H9 (cell line): ENCODE results near the gene SNX1. TPM values are rescaled to one million over a fixed set of nuclear protein-coding genes. Genes with fewer than 3 reads are reported as not detected.

Source experiments
- DNase-seq: peaks from one replicate; pipeline ENCODE4 v3.0.0-alpha.2; 2017
- H2AFZ ChIP-seq: one replicate; pipeline ENCODE4 v1.6.1; 2013; ENCODE audit warnings: mild to moderate bottlenecking, low read length, control low read depth, moderate library complexity
- H2AK5ac ChIP-seq: 2 replicates; pipeline ENCODE4 v1.6.1; 2013; ENCODE audit warnings: low read length, control low read depth, mixed read lengths; ENCODE audit not compliant: insufficient read length
- H2BK120ac ChIP-seq: one replicate; pipeline ENCODE4 v1.6.1; 2013; ENCODE audit warnings: low read depth, mild to moderate bottlenecking, low read length, control low read depth, inconsistent platforms; ENCODE audit not compliant: poor library complexity, severe bottlenecking
- H2BK12ac ChIP-seq: 2 replicates; pipeline ENCODE4 v1.6.1; 2013; ENCODE audit warnings: low read length, control low read depth, mixed read lengths, low read depth; ENCODE audit not compliant: insufficient read length
- H2BK15ac ChIP-seq: 2 replicates; pipeline ENCODE4 v1.6.1; 2013; ENCODE audit warnings: low read depth, low read length, control low read depth
- H2BK20ac ChIP-seq: one replicate; pipeline ENCODE4 v1.6.1; 2013; ENCODE audit warnings: low read depth, mild to moderate bottlenecking, low read length, control low read depth, inconsistent platforms; ENCODE audit not compliant: poor library complexity, severe bottlenecking
- H2BK5ac ChIP-seq: 2 replicates; pipeline ENCODE4 v1.6.1; 2013; ENCODE audit warnings: low read length, control low read depth, mixed read lengths; ENCODE audit not compliant: insufficient read length
- H3K14ac ChIP-seq: 2 replicates; pipeline ENCODE4 v1.6.1; 2013; ENCODE audit warnings: low read length, control low read depth; ENCODE audit not compliant: insufficient read depth
- H3K18ac ChIP-seq: 2 replicates; pipeline ENCODE4 v1.6.1; 2013; ENCODE audit warnings: low read depth, mild to moderate bottlenecking, mixed read lengths, low read length, control low read depth; ENCODE audit not compliant: insufficient read length
- H3K23ac ChIP-seq: 2 replicates; pipeline ENCODE4 v1.6.1; 2013; ENCODE audit warnings: low read length, control low read depth, mixed read lengths, low read depth; ENCODE audit not compliant: insufficient read length
- H3K23me2 ChIP-seq: 2 replicates; pipeline ENCODE4 v1.6.1; 2013; ENCODE audit warnings: low read depth, mild to moderate bottlenecking, mixed read lengths, low read length, control low read depth; ENCODE audit not compliant: insufficient read length, poor library complexity, severe bottlenecking
- H3K27ac ChIP-seq: 2 replicates; pipeline ENCODE4 v1.5.1; 2013; ENCODE audit warnings: low read length, control low read depth, mixed read lengths, low read depth; ENCODE audit not compliant: insufficient read length
- H3K27me3 ChIP-seq: 2 replicates; pipeline ENCODE4 v1.6.1; 2013; ENCODE audit warnings: low read length, control low read depth, inconsistent platforms; ENCODE audit not compliant: insufficient read depth
- H3K4ac ChIP-seq: 2 replicates; pipeline ENCODE4 v1.6.1; 2013; ENCODE audit warnings: low read depth, mild to moderate bottlenecking, control low read depth, inconsistent platforms, low read length, moderate library complexity
- H3K4me1 ChIP-seq: 2 replicates; pipeline ENCODE4 v1.6.1; 2013; ENCODE audit warnings: low read length, control low read depth, inconsistent platforms; ENCODE audit not compliant: insufficient read depth
- H3K4me2 ChIP-seq: 2 replicates; pipeline ENCODE4 v1.6.1; 2013; ENCODE audit warnings: low read length, control low read depth, mixed read lengths; ENCODE audit not compliant: insufficient read length, insufficient read depth
- H3K56ac ChIP-seq: 2 replicates; pipeline ENCODE4 v1.6.1; 2013; ENCODE audit warnings: low read depth, mild to moderate bottlenecking, mixed read lengths, low read length, control low read depth; ENCODE audit not compliant: insufficient read length
- H3K79me1 ChIP-seq: 2 replicates; pipeline ENCODE4 v1.6.1; 2013; ENCODE audit warnings: low read depth, mild to moderate bottlenecking, moderate library complexity, low read length, control low read depth, inconsistent platforms; ENCODE audit not compliant: insufficient read depth, poor library complexity, severe bottlenecking
- H3K79me2 ChIP-seq: 2 replicates; pipeline ENCODE4 v1.6.1; 2013; ENCODE audit warnings: low read length, control low read depth, inconsistent platforms; ENCODE audit not compliant: insufficient read depth
- H3K9ac ChIP-seq: 2 replicates; pipeline ENCODE4 v1.6.1; 2013; ENCODE audit warnings: low read length, control low read depth, mixed read lengths; ENCODE audit not compliant: insufficient read length; ENCODE audit errors: extremely low read depth
- H3K9me3 ChIP-seq: one replicate; pipeline ENCODE4 v1.6.1; 2013; ENCODE audit warnings: low read depth, low read length, inconsistent platforms; ENCODE audit not compliant: control insufficient read depth
- H3T11ph ChIP-seq: one replicate; pipeline ENCODE4 v1.6.1; 2013; ENCODE audit warnings: mild to moderate bottlenecking, low read length, control low read depth, inconsistent platforms
- H4K20me1 ChIP-seq: one replicate; pipeline ENCODE4 v1.6.1; 2013; ENCODE audit not compliant: control insufficient read depth, insufficient read length, insufficient read depth
- H4K5ac ChIP-seq: 2 replicates; pipeline ENCODE4 v1.6.1; 2013; ENCODE audit warnings: low read depth, mild to moderate bottlenecking, mixed read lengths, low read length, control low read depth; ENCODE audit not compliant: insufficient read length
- H4K8ac ChIP-seq: replicated peaks from 2 replicates; pipeline ENCODE4 v1.6.1; 2013; ENCODE audit warnings: low read length, control low read depth, mixed read lengths, low read depth; ENCODE audit not compliant: insufficient read length
- H4K91ac ChIP-seq: 2 replicates; pipeline ENCODE4 v1.6.1; 2013; ENCODE audit warnings: low read depth, mild to moderate bottlenecking, moderate library complexity, mixed read lengths, low read length, control low read depth; ENCODE audit not compliant: insufficient read length
- H3K27ac Mint-ChIP-seq, 3 experiments: 2 replicates in 2 of 3; 3 replicates in 1 of 3; pipeline ENCODE4 v1.8.0; 2020 to 2021; ENCODE audit warnings: mixed read lengths in 3 of 3, mild to moderate bottlenecking in 1 of 3, moderate library complexity in 1 of 3
- H3K27me3 Mint-ChIP-seq: 2 replicates; pipeline ENCODE4 v1.8.0; 2021; ENCODE audit warnings: low read depth, mild to moderate bottlenecking, moderate library complexity, mixed read lengths
- H3K36me3 Mint-ChIP-seq, 3 experiments: 2 replicates in 2 of 3; 3 replicates in 1 of 3; pipeline ENCODE4 v1.8.0; 2020 to 2021; ENCODE audit warnings: low read depth in 3 of 3, mixed read lengths in 3 of 3; ENCODE audit not compliant: insufficient read depth in 1 of 3
- H3K4me1 Mint-ChIP-seq, 2 experiments: 2 replicates each; pipeline ENCODE4 v1.8.0; 2020; ENCODE audit warnings: mixed read lengths in 2 of 2
- H3K4me3 Mint-ChIP-seq, 2 experiments: 2 replicates in 1 of 2; 3 replicates in 1 of 2; pipeline ENCODE4 v1.8.0; 2020 to 2021; ENCODE audit warnings: mild to moderate bottlenecking in 2 of 2, mixed read lengths in 2 of 2, moderate library complexity in 1 of 2
- H3K9me3 Mint-ChIP-seq, 2 experiments: 2 replicates in 1 of 2; 3 replicates in 1 of 2; pipeline ENCODE4 v1.8.0; 2020; ENCODE audit warnings: mild to moderate bottlenecking in 2 of 2, mixed read lengths in 2 of 2, moderate library complexity in 1 of 2
- CTCF ChIP-seq: fragments of 200-600 bp; sonication (generic); conservative IDR thresholded peaks from 3 replicates; pipeline ENCODE4 v1.8.0; 2021; ENCODE audit warnings: antibody characterized with exemption, mild to moderate bottlenecking
- WGBS: extraction: QIAGEN DNeasy Blood & Tissue Kit; methylation state at CpG from one replicate; pipeline ENCODE4 v1.1.7; 2013; ENCODE audit warnings: missing lambda C conversion rate, low lambda C conversion rate, mixed read lengths; ENCODE audit not compliant: insufficient read length; ENCODE audit errors: extremely low coverage; 5-methylcytosine and 5-hydroxymethylcytosine counted together
- total RNA-seq: library from RNA; stranded (reverse); gene quantifications from 2 replicates; pipeline ENCODE4 v1.2.1, GENCODE V29; 2021

The SNX1 gene
- total RNA-seq, 1 experiment from 2014 or later = 58.8 TPM

- no peak for TF ChIP-seq CTCF
- Histone ChIP-seq H3K4ac (no peak overlapping the region), H3K9me3 (no peaks in the 10 kb centered on the region), H4K20me1 (no peaks in the 10 kb centered on the region), H2BK120ac (no peak overlapping the region), H2BK12ac (no peak overlapping the region), H3K9ac (no peak overlapping the region), H4K91ac (no peak overlapping the region), H2BK5ac (no peak overlapping the region), H3K4me2 (no peak overlapping the region), H3K23ac (no peak overlapping the region), H3K79me1 (no peaks in the 10 kb centered on the region), H3K23me2 (peaks cover 3% of the 10 kb centered on the region), H2AK5ac (no peak overlapping the region), H3K79me2 (no peaks in the 10 kb centered on the region), H3T11ph (no peak overlapping the region), H3K18ac (no peak overlapping the region), H3K14ac (no peak overlapping the region), H2BK15ac (no peak overlapping the region), H2AFZ (no peak overlapping the region), H3K27me3 (no peaks in the 10 kb centered on the region), H4K5ac (no peak overlapping the region), H3K56ac (no peak overlapping the region), H4K8ac (no peak overlapping the region), H2BK20ac (no peak overlapping the region), H3K4me1 (no peaks in the 10 kb centered on the region), H3K27ac (no peak overlapping the region)
- H3K36me3 Mint-ChIP-seq = peaks cover 0 to 3% (median 0%) of the 10 kb centered on the region in 3 experiments; a peak in 4 of 7 replicates
- no peaks in the 10 kb centered on the region for H3K9me3 Mint-ChIP-seq
- no peak for DNase-seq
- peaks cover 11% of the 10 kb centered on the region for H3K27me3 Mint-ChIP-seq
- no CpG with 5 or more reads among the region's 26 CpGs for WGBS
- peaks cover 5 to 8% of the 10 kb centered on the region in 2 experiments; a peak in 3 of 4 replicates for H3K4me1 Mint-ChIP-seq
- no peak overlapping the region for H3K27ac Mint-ChIP-seq
- H3K4me3 Mint-ChIP-seq = no peak overlapping the region
These were observed 51.3 kb downstream of the SNX1 start for GRCh38 chr15:64146885-64147681.
